ENCODE data around the gene NMB.
"Not testable (repeated sequence)": the region's sequence is repeated elsewhere in the genome, so short reads cannot be mapped to it uniquely, and the experiment has no call there.

Gene NMB

DNA sequence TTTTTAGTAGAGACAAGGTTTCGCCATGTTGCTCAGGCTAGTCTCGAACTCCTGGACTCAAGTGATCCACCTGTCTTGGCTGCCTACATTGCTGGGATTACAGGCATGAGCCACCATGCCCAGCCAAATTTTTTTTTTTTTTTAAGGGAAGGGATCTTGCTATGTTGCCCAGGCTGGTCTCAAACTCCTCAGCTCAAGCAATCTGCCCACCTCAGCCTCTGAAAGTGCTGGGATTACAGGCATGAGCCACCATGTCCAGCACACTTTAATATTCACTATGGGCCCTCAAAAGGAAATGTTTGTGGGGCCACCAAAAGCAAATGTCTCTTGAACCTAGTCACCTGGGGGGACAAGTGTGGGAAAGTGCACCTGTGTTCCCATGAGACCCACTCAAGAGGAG, 15.4 kb downstream of the NMB start:
- not testable (repeated sequence) for H3K4me1 ChIP-seq (ENCODE audit: control insufficient read depth, insufficient read depth, low read length, poor library complexity, severe bottlenecking); H3K9me3 ChIP-seq (ENCODE audit: control insufficient read depth, low read length); H3K27ac ChIP-seq (ENCODE audit: low read depth, low read length, severe bottlenecking); H3K4me3 ChIP-seq (ENCODE audit: extremely low read depth, insufficient read depth, low read length, poor library complexity, severe bottlenecking)
- WGBS, 2 experiments (ENCODE audit: insufficient coverage in 2 of 2), result 50% methylated on average over 2 of the region's 2 CpGs
- peaks cover 94% of the 10 kb centered on the region for H3K36me3 ChIP-seq (ENCODE audit: control insufficient read depth, insufficient read depth, low read length)

DNA sequence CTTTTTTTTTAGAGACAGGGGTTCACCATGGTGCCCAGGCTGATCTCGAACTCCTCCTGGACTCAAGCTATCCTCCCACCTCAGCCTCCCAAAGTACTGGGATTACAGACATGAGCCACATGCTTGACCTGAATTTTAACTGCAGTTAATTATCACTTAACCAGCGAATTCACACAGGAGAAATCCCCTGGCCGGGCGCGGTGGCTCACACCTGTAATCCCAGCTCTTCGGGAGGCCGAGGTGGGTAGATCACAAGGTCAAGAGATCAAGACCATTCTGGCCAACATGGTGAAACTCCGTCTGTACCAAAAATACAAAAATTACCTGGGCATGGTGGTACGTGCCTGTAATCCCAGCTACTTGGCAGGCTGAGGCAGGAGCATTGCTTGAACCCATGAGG, 16.1 kb downstream of the NMB start:
- H3K4me3 ChIP-seq (ENCODE audit: extremely low read depth, insufficient read depth, low read length, poor library complexity, severe bottlenecking); H3K27ac ChIP-seq (ENCODE audit: low read depth, low read length, severe bottlenecking); H3K4me1 ChIP-seq (ENCODE audit: control insufficient read depth, insufficient read depth, low read length, poor library complexity, severe bottlenecking); H3K9me3 ChIP-seq (ENCODE audit: control insufficient read depth, low read length): not testable (repeated sequence)
- 83 to 92% methylated on average over 7 to 9 of the region's 9 CpGs for WGBS, 2 experiments (ENCODE audit: insufficient coverage in 2 of 2)
- peaks cover 91% of the 10 kb centered on the region for H3K36me3 ChIP-seq (ENCODE audit: control insufficient read depth, insufficient read depth, low read length)

DNA sequence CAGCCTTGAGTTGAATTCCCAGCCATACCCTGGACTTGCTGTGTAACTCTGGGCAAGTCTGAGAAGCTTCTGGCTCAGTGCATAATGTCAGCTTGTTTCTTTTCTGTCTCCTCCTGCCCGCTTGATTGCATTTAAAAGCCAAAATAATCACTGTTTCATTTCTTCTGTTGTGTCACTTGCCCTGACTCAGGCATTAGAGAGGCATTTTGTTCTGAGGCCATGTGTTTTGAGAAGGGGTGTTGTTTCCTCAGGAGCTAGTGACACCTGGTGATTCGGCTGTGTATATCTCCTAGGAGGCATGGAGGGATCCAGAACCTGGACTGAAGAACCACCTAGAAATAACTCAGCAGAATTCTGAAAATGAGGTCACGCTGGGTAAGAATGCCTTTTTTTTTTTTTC, 19.9 kb downstream of the NMB start:
- Histone ChIP-seq H3K9me3 (ENCODE audit: control insufficient read depth, low read length) (no peaks in the 10 kb centered on the region), H3K27ac (ENCODE audit: low read depth, low read length, severe bottlenecking) (no peak overlapping the region), H3K4me3 (ENCODE audit: extremely low read depth, insufficient read depth, low read length, poor library complexity, severe bottlenecking) (no peak overlapping the region), H3K36me3 (ENCODE audit: control insufficient read depth, insufficient read depth, low read length) (peaks cover 68% of the 10 kb centered on the region), H3K4me1 (ENCODE audit: control insufficient read depth, insufficient read depth, low read length, poor library complexity, severe bottlenecking) (no peaks in the 10 kb centered on the region)
- 87% methylated on average over 3 of the region's 3 CpGs; no CpG with 5 or more reads in 1 of the 2 experiments for WGBS, 2 experiments (ENCODE audit: insufficient coverage in 2 of 2)

DNA sequence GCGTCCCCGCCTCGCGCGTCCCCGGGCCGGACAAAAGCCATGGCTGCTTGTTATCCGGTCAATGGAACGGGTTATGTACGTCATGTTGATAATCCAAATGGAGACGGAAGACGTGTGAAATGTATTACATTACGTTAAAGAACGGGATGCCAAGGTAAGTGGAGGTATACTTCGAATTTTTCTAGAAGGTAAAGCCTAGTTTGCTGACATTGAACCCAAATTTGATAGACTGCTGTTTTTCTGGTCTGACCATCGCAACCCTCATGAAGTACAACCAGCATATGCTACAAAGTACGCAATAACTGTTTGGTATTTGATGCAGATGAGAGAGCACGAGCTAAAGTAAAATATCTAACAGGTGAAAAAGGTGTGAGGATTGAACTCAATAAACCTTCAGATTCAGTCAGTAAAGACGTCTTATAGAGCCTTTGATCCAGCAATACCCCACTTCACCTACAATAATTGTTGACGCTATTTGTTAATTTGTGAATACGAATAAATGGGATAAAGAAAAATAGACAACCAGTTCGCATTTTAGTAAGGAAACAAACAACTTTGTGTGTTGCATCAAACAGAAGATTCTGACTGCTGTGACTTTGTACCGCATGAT, 23.7 kb downstream of the NMB start:
- Histone ChIP-seq H3K27ac (ENCODE audit: low read depth, low read length, severe bottlenecking) (no peak overlapping the region), H3K4me3 (ENCODE audit: extremely low read depth, insufficient read depth, low read length, poor library complexity, severe bottlenecking) (peak overlapping the region; percentile 55), H3K9me3 (ENCODE audit: control insufficient read depth, low read length) (no peaks in the 10 kb centered on the region), H3K4me1 (ENCODE audit: control insufficient read depth, insufficient read depth, low read length, poor library complexity, severe bottlenecking) (no peaks in the 10 kb centered on the region), H3K36me3 (ENCODE audit: control insufficient read depth, insufficient read depth, low read length) (peaks cover 30% of the 10 kb centered on the region)
- 18 to 34% methylated on average over 15 to 20 of the region's 23 CpGs for WGBS, 2 experiments (ENCODE audit: insufficient coverage in 2 of 2)

GRCh38 chr15:84633311-84634227, 24.4 kb downstream of the NMB start:
- peak overlapping the region; percentile 55 for H3K4me3 ChIP-seq (ENCODE audit: extremely low read depth, insufficient read depth, low read length, poor library complexity, severe bottlenecking)
- 1 to 2% methylated on average over 90 to 91 of the region's 105 CpGs for WGBS, 2 experiments (ENCODE audit: insufficient coverage in 2 of 2)
- no peaks in the 10 kb centered on the region for H3K4me1 ChIP-seq (ENCODE audit: control insufficient read depth, insufficient read depth, low read length, poor library complexity, severe bottlenecking)
- H3K36me3 ChIP-seq (ENCODE audit: control insufficient read depth, insufficient read depth, low read length), result peaks cover 23% of the 10 kb centered on the region
- H3K27ac ChIP-seq (ENCODE audit: low read depth, low read length, severe bottlenecking), result no peak overlapping the region
- no peaks in the 10 kb centered on the region for H3K9me3 ChIP-seq (ENCODE audit: control insufficient read depth, low read length)

GRCh38 chr15:84631706-84632272, 26.2 kb downstream of the NMB start:
- H3K27ac ChIP-seq (ENCODE audit: low read depth, low read length, severe bottlenecking), result no peak overlapping the region

GRCh38 chr15:84629033-84629432, 29.0 kb downstream of the NMB start:
- WGBS, 2 experiments (ENCODE audit: insufficient coverage in 2 of 2), result 96 to 97% methylated on average over 4 of the region's 9 CpGs
- Histone ChIP-seq H3K9me3 (ENCODE audit: control insufficient read depth, low read length) (no peaks in the 10 kb centered on the region), H3K36me3 (ENCODE audit: control insufficient read depth, insufficient read depth, low read length) (no peaks in the 10 kb centered on the region), H3K27ac (ENCODE audit: low read depth, low read length, severe bottlenecking) (no peak overlapping the region), H3K4me1 (ENCODE audit: control insufficient read depth, insufficient read depth, low read length, poor library complexity, severe bottlenecking) (no peaks in the 10 kb centered on the region), H3K4me3 (ENCODE audit: extremely low read depth, insufficient read depth, low read length, poor library complexity, severe bottlenecking) (no peak overlapping the region)

More at GRCh38 chr15:84631706-84632272, 26.2 kb downstream of the NMB start:
- H3K4me1 ChIP-seq (ENCODE audit: control insufficient read depth, insufficient read depth, low read length, poor library complexity, severe bottlenecking), result no peaks in the 10 kb centered on the region
- H3K4me3 ChIP-seq (ENCODE audit: extremely low read depth, insufficient read depth, low read length, poor library complexity, severe bottlenecking), result peak overlapping the region; percentile 62
- no peaks in the 10 kb centered on the region for H3K9me3 ChIP-seq (ENCODE audit: control insufficient read depth, low read length)
- H3K36me3 ChIP-seq (ENCODE audit: control insufficient read depth, insufficient read depth, low read length), result peaks cover 11% of the 10 kb centered on the region
- WGBS, 2 experiments (ENCODE audit: insufficient coverage in 2 of 2), result 81 to 98% methylated on average over 4 to 6 of the region's 7 CpGs

DNA sequence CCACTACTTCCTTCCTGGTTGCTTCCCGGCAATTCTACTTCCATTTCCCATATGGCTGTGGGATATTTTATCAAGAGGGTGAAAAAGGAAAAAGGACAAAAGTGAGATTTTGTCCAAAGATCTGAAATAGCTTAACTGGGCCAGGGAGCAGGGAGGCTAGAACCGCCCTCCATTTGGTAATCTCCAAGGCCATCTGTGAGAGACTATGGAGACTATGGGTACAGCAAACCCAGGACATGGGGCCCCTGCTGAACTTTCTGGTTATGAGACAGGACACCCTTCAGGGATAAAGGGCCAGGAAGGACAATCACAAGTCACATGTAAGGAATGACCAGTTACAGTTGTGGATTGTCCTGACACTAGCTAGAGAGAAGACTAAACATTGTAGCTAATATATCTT, 32.9 kb downstream of the NMB start:
- H3K4me1 ChIP-seq (ENCODE audit: control insufficient read depth, insufficient read depth, low read length, poor library complexity, severe bottlenecking), result no peaks in the 10 kb centered on the region
- H3K9me3 ChIP-seq (ENCODE audit: control insufficient read depth, low read length), result peaks cover 25% of the 10 kb centered on the region
- 86 to 100% methylated on average over 1 of the region's 2 CpGs for WGBS, 2 experiments (ENCODE audit: insufficient coverage in 2 of 2)
- H3K36me3 ChIP-seq (ENCODE audit: control insufficient read depth, insufficient read depth, low read length), result peaks cover 36% of the 10 kb centered on the region
- H3K4me3 ChIP-seq (ENCODE audit: extremely low read depth, insufficient read depth, low read length, poor library complexity, severe bottlenecking), result no peak overlapping the region
- H3K27ac ChIP-seq (ENCODE audit: low read depth, low read length, severe bottlenecking), result no peak overlapping the region

DNA sequence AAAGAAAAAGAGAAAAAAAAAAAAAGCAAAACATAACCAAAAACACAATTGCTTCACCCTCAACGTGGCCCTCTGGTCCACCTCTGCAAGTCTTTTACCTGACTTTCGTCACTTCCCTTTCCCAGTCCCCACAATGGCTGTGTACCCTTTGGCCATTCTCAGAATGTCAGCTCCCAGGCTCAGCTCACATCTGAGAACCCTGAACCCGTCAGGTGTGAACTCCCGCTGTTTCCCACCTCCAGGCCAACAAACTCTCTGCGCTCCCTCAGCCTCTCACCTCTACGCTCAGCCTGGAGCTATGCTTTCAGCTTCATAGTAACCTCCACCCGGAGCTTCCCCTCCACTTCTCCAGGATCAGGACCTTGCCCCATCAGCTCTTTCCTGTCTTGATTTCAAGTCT, 33.6 kb downstream of the NMB start:
- Histone ChIP-seq H3K4me1 (ENCODE audit: control insufficient read depth, insufficient read depth, low read length, poor library complexity, severe bottlenecking) (no peaks in the 10 kb centered on the region), H3K36me3 (ENCODE audit: control insufficient read depth, insufficient read depth, low read length) (peaks cover 44% of the 10 kb centered on the region), H3K4me3 (ENCODE audit: extremely low read depth, insufficient read depth, low read length, poor library complexity, severe bottlenecking) (no peak overlapping the region), H3K27ac (ENCODE audit: low read depth, low read length, severe bottlenecking) (no peak overlapping the region), H3K9me3 (ENCODE audit: control insufficient read depth, low read length) (peaks cover 32% of the 10 kb centered on the region)
- 98% methylated on average over 5 to 6 of the region's 7 CpGs for whole genome bisulfite sequencing, 2 experiments (ENCODE audit: insufficient coverage in 2 of 2)

DNA sequence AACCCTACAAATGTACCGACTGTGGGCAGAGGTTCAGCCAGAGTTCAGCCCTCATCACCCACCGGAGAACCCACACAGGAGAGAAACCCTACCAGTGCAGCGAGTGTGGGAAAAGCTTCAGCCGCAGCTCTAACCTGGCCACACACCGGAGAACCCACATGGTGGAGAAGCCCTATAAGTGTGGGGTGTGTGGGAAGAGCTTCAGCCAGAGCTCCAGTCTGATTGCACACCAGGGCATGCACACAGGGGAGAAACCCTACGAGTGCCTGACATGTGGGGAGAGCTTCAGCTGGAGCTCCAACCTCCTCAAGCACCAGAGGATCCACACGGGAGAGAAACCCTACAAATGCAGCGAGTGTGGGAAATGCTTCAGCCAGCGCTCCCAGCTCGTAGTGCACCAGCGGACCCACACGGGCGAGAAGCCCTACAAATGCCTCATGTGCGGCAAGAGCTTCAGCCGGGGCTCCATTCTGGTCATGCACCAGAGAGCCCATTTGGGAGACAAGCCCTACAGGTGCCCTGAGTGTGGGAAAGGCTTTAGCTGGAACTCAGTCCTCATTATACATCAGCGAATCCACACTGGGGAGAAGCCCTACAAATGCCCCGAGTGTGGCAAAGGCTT, 36.5 kb downstream of the NMB start:
- H3K4me3 ChIP-seq (ENCODE audit: extremely low read depth, insufficient read depth, low read length, poor library complexity, severe bottlenecking), result no peak overlapping the region
- no peaks in the 10 kb centered on the region for H3K4me1 ChIP-seq (ENCODE audit: control insufficient read depth, insufficient read depth, low read length, poor library complexity, severe bottlenecking)
- WGBS, 2 experiments (ENCODE audit: insufficient coverage in 2 of 2), result 97 to 100% methylated on average over 10 to 14 of the region's 17 CpGs
- no peak overlapping the region for H3K27ac ChIP-seq (ENCODE audit: low read depth, low read length, severe bottlenecking)
- H3K36me3 ChIP-seq (ENCODE audit: control insufficient read depth, insufficient read depth, low read length), result peaks cover 65% of the 10 kb centered on the region
- peaks cover 39% of the 10 kb centered on the region for H3K9me3 ChIP-seq (ENCODE audit: control insufficient read depth, low read length)

Data from mesodermal cell (in vitro differentiated cells).